Activated T-helper 1 cell treated with anti-CD3 and anti-CD28 coated beads, Interleukin-2, amount 50 U/mL, for 16 hours (primary cell): ENCODE data around the gene KCNJ6.
"Not testable (repeated sequence)": the region's sequence is repeated elsewhere in the genome, so short reads cannot be mapped to it uniquely, and the experiment has no call there.

Source experiments
- DNase-seq, 2 donors: peaks; one replicate each; pipeline ENCODE4 v3.0.0-alpha.2; 2020; ENCODE audit warnings: low read depth in 1 of 2, low spot score in 1 of 2

Gene KCNJ6

GRCh38 chr21:37742532-37742931 is 173.7 kb downstream of the KCNJ6 start:
- DNase-seq, result no peak

- DNase-seq, result no peak
These were observed 174.1 kb downstream of the KCNJ6 start for GRCh38 chr21:37742115-37742514.

DNA sequence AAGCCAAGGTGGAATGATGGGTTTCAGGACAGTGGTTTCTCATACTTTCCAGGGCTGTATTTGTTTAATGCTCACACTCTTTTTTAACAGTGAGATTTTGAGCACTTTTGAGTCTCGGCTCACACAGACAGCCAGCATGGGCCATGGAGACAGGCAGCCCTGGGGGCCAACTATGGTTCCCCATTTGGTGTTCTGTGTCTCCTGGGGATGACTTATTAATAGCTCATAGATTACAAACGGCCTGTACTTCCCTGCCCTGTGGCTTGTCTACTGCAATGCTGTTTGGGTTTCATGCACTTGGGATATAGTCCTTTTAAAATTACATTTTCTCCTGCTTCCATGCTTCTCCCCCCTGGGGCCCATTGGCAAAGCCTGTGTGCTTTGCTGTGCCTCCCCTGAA is 178.3 kb downstream of the KCNJ6 start:
- no peak for DNase-seq

DNA sequence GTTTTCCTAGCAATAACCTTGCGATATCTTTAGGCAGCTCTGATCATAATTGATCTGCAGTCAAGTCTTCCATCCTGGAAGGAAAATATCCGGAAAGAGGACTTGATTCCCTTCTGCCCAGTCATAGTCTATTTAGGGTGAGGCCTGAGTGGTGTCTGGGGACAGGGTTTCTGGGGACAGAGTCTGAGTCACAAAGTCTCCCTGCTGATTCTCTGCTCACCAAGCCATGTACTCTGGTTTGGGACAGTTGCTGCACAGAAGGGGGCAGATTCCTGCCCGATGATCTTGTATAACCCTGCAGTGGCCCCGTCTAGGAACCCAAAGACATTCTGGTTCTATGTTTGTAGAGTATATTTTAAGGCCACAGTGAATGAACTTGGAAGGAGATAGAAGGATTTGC is 178.8 kb downstream of the KCNJ6 start:
- no peak for DNase-seq

GRCh38 chr21:37734846-37735245 is 181.4 kb downstream of the KCNJ6 start:
- no peak for DNase-seq

DNA sequence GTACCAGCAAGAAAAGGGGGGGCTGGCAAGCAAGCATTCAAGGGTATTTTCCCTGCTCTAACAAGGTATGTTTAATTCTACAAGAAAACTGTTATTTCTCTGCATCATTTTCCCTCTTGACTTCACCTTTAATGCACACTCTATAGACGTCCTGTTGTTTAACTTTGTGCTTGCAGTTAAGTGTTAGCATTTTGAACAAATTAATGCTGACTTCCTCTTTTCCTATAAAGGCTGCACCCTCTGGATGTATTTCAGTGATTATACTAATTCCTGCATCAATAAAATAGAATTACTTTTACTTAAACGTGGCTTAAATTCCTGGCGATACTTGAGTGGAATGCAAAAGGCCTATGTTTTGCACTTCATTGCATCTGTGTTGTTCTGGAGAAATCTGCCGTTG is 183.3 kb downstream of the KCNJ6 start:
- DNase-seq, result no peak

DNA sequence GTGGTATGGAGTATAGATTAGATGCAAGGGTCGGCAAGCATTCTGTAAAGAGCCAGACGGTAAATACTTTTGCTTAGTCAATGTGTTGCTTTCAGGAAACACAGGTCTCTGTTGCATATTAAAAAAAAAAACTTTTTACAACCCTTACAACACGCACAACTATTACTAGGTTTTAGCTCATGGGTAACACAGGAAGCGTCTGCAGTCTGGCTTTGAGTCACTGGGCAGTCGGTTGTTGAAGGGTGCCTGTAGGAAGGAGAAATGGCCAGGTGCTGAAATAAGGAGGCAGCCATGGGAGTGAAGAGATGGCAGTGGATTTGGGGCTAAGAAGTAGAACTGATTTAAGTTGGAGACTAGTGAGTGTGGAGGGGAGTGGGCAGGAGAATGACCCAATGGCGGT is 192.1 kb downstream of the KCNJ6 start:
- DNase-seq, result no peak

GRCh38 chr21:37717534-37717933 is 198.7 kb downstream of the KCNJ6 start:
- DNase-seq, result no peak

- not testable (repeated sequence) for DNase-seq
These were observed 203.7 kb downstream of the KCNJ6 start for GRCh38 chr21:37712569-37712934.

GRCh38 chr21:37711836-37712568 is 204.3 kb downstream of the KCNJ6 start:
- no peak for DNase-seq

- no peak for DNase-seq
These were observed 204.9 kb downstream of the KCNJ6 start for GRCh38 chr21:37711286-37711829.

DNA sequence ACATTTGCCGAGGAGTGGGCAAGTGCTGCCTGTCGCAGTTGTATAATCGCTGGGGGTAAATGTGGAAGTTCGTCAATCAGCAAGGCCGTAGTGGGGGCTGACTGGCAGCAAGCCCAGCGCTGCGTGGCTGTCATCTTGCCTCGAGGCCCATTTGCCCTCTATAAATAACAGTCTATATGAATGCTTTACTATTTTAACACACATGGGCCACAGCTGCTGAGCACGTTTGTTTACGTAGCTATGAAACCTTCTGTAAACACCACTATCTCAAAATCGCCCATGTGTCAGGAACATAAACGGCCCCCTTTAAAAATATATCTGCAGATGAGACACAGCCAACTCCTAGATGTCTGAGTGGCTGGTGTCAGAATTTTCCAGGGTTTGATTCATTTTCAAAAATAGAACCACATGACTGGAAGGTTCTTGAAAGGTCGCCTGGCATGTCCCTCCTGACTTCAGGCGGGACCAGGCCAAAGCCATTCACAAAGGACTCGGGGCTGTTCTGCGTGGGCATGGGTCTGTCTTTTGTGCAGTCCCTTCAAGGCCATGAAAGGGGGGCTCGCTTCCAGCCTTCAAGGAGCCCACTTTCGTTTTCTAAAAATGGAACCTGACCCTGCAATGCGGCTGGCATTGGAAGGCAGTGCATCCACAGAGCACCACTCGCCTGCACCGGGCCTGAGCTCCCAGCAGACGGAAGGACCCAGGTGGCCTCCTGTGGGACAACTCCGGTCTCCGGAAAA is 205.5 kb downstream of the KCNJ6 start:
- DNase-seq, result no peak

GRCh38 chr21:37704751-37705150 is 211.5 kb downstream of the KCNJ6 start:
- no peak for DNase-seq

DNA sequence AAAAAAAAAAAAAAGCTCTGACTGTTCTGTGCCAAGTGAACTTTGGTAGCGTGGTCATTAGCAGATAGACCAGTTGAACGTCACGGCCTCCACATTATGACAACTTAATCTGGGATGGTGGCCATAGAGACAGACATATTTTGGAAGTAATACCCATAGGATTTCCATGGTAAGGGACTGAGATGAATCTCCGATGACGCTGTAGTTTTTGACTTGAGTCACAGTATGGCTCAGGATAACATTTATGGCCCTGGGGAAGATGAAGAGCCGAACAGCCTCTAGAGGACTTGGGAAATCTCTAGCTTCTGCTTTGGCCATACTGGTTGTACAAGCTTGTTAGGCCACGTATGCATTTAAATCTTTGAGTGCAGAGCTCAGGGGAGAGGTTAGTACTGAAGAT is 214.0 kb downstream of the KCNJ6 start:
- DNase-seq, result no peak

- DNase-seq, result no peak
These were observed 215.5 kb downstream of the KCNJ6 start for GRCh38 chr21:37700641-37701202.

DNA sequence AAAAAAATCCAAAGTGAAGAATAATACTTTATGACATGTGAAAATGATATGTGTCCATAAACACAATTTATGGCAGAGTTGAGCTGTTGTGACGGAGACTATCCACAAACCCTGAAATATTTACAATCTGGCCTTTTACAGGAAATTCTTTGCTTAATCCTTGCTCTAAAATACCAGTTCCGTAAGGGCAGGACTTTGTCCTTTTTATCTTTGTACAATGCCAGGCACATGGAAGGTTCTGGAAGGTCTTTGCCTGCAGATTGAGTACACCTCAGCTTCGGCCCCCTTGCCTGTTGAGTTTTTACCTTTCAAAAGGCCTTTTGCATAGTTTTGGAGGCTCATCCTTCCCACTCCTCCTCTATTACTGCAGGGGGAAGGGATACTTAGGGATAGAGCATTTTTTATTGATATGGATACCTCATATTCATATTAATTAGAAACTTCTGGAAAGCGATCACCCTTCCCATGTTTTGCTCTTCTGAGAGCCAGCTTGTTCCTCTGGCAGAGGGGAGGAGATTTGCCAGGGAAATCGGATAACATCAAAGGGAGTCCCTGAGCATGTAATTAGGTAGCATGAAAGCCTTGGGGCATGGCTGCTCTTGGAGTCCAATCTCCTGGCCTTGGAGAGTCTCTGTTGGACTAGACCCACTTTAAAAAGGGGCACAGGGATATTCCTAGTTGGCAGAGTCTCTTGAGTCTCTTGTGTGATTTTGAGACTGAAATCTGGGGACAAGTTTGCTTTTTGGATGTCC is 217.1 kb downstream of the KCNJ6 start:
- no peak for DNase-seq

GRCh38 chr21:37696936-37697335 is 219.3 kb downstream of the KCNJ6 start:
- no peak for DNase-seq

DNA sequence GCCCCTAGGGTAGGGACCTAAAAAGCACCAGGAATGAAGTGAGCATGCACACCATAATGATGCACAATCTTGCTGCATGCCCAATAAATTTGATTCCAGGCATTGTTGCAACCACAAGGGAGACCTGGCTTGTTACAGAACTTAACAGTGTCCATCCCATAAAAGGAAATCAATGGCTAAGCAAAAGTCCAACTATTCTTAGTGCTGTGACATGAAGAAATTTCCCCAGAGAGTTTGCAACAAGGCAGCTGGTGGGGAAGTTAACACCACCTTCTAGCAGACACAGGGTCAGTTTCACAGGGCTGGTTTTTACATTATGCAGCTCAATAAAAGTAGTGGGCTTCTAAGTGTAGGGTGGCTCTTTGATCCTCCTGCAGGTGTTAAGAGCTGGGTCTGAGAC is 221.1 kb downstream of the KCNJ6 start:
- no peak for DNase-seq

- no peak for DNase-seq
These were observed 227.2 kb downstream of the KCNJ6 start for GRCh38 chr21:37688952-37689659.

- no peak for DNase-seq
These were observed 229.1 kb downstream of the KCNJ6 start for GRCh38 chr21:37686991-37687810.
